HepG2 (cell line): Measurements from ENCODE around the gene CDC25C. TPM values are rescaled to one million over a fixed set of nuclear protein-coding genes. Genes with fewer than 3 reads are reported as not detected.

Experiments
- HOXD1 ChIP-seq: sonication (generic); formaldehyde crosslinking; IDR thresholded peaks from 2 replicates; pipeline ENCODE4 v1.5.0; 2020; ENCODE audit warnings: missing genetic modification reagents
- KIAA2018 ChIP-seq: sonication (generic); formaldehyde crosslinking; IDR thresholded peaks from 2 replicates; pipeline ENCODE4 v1.5.0; 2020; ENCODE audit warnings: mild to moderate bottlenecking, missing genetic modification reagents, borderline replicate concordance
- NFIC ChIP-seq: IDR thresholded peaks from 2 replicates; pipeline ENCODE4 v1.6.1; 2012; ENCODE audit warnings: mild to moderate bottlenecking, low read length, inconsistent platforms
- PRPF4 ChIP-seq: fragments of 200-400 bp; formaldehyde crosslinking; IDR thresholded peaks from 2 replicates; pipeline ENCODE4 v1.6.1; 2016; ENCODE audit warnings: low read length, low read depth; ENCODE audit not compliant: poor library complexity, severe bottlenecking
- SMAD3 ChIP-seq: sonication (generic); formaldehyde crosslinking; IDR thresholded peaks from 2 replicates; pipeline ENCODE4 v1.4.0; 2020; ENCODE audit warnings: missing genetic modification reagents
- TFE3 ChIP-seq: IDR thresholded peaks from 2 replicates; pipeline ENCODE4 v1.6.1; 2016
- ZBTB44 ChIP-seq: sonication (generic); formaldehyde crosslinking; IDR thresholded peaks from 2 replicates; pipeline ENCODE4 v1.4.0; 2020; ENCODE audit warnings: missing genetic modification reagents
- ZBTB49 ChIP-seq: sonication (generic); formaldehyde crosslinking; IDR thresholded peaks from 2 replicates; pipeline ENCODE4 v1.4.0; 2020; ENCODE audit warnings: missing genetic modification reagents, borderline replicate concordance
- ZNF143 ChIP-seq: sonication (generic); formaldehyde crosslinking; IDR thresholded peaks from 2 replicates; pipeline ENCODE4 v1.4.0; 2020; ENCODE audit warnings: missing genetic modification reagents
- ZNF264 ChIP-seq: sonication (generic); formaldehyde crosslinking; IDR thresholded peaks from 2 replicates; pipeline ENCODE4 v1.4.0; 2020; ENCODE audit warnings: missing genetic modification reagents
- ZNF501 ChIP-seq: sonication (generic); formaldehyde crosslinking; IDR thresholded peaks from 2 replicates; pipeline ENCODE4 v1.5.1; 2020; ENCODE audit warnings: mild to moderate bottlenecking, moderate library complexity, missing genetic modification reagents
- ZNF691 ChIP-seq: sonication (generic); formaldehyde crosslinking; IDR thresholded peaks from 2 replicates; pipeline ENCODE4 v1.4.0; 2020; ENCODE audit warnings: missing genetic modification reagents, low read depth, mild to moderate bottlenecking, borderline replicate concordance
- ZNF879 ChIP-seq: sonication (generic); formaldehyde crosslinking; IDR thresholded peaks from 2 replicates; pipeline ENCODE4 v1.8.1; 2023; ENCODE audit warnings: missing genetic modification reagents
- polyA plus RNA-seq, 8 experiments: library from polyadenylated mRNA; depleted of rRNA in 3 of 8; stranded (reverse) in 7 of 8; unstranded in 1 of 8; fragments of >200 nt; fragmentation: Illumina TruSeq in 4 of 8; extraction: Trizol in 4 of 8; gene quantifications; 2 replicates each; pipeline versions ENCODE4 v1.2.1 to v1.2.3, GENCODE V29; 2011 to 2016; ENCODE audit warnings: low read depth in 4 of 8, missing spikeins in 1 of 8, mixed read lengths in 1 of 8; ENCODE audit not compliant: insufficient read depth in 1 of 8
- total RNA-seq, 5 experiments: library from RNA; depleted of rRNA; stranded (reverse); fragments of >200 nt; fragmentation: Illumina TruSeq; extraction: Trizol; gene quantifications; 2 replicates each; pipeline ENCODE4 v1.2.3, GENCODE V29; 2016; ENCODE audit warnings: low read depth in 1 of 5

Gene CDC25C
- total and polyA plus RNA-seq, 2 of the 13 experiments (the other 11 are each of a cell fraction or from before 2014, with no cell fraction given): 17.7 to 27.6 TPM

GRCh38 chr5:138331449-138332368, at the start of gene CDC25C (continued):
- TF ChIP-seq TFE3: no peak
- TF ChIP-seq ZNF879 (CRISPR knock-in tag): no peak
- TF ChIP-seq ZNF501: no peak
- peak; percentile 48; the same call in 1 of the 2 replicates for TF ChIP-seq ZNF143
- TF ChIP-seq HOXD1 (CRISPR knock-in tag): peak; percentile 52; the same call in 1 of the 2 replicates
- TF ChIP-seq NFIC: no peak
- no peak; the same call in 1 of the 2 replicates for TF ChIP-seq ZNF691 (CRISPR knock-in tag)
- TF ChIP-seq ZBTB44: no peak
- TF ChIP-seq ZNF264: peak; percentile 59; the same call in 1 of the 2 replicates
- TF ChIP-seq KIAA2018 (CRISPR knock-in tag): no peak
- TF ChIP-seq PRPF4: no peak
- TF ChIP-seq ZBTB49: no peak
- TF ChIP-seq SMAD3 (CRISPR knock-in tag): no peak
